Measurements from ENCODE around the gene SAMD14. TPM values are rescaled to one million over a fixed set of nuclear protein-coding genes. Genes with fewer than 3 reads are reported as not detected.

Gene SAMD14
- total RNA-seq, 1 experiment from 2014 or later: 3.4 TPM

GRCh38 chr17:50150354-50151040 lies 20.5 kb upstream of the SAMD14 start, which contains the start of gene PPP1R9B:
Gene PPP1R9B, minus strand, starts transcription at chr17:50150677. Its CDS starts 164 bp downstream, at chr17:50150513.
- intact Hi-C loops (cut with micrococcal nuclease; ENCODE audit: unreplicated experiment): no loop called here
- BruUV-seq (replicated peaks): TSS peak; percentile 34
- no peaks in the 10 kb centered on the region for H3K9me3 Mint-ChIP-seq (ENCODE audit: unreplicated experiment)
- no peak for TF ChIP-seq CTCF (IDR thresholded peaks at IDR 0.05; ENCODE audit: insufficient read depth in 1 of 2, low read depth in 1 of 2, low read length in 1 of 2, severe bottlenecking in 1 of 2, unreplicated experiment in 1 of 2)
- peaks cover 39% of the 10 kb centered on the region for H3K4me1 Mint-ChIP-seq (ENCODE audit: low read depth, unreplicated experiment)
- peak within 1 kb of the TSS; percentile 81 for H3K4me3 Mint-ChIP-seq (ENCODE audit: unreplicated experiment)
- POLR2A ChIA-PET: interaction anchor here (0.6 to 1.5 kb wide), 3 partner anchors 247 to 386 kb away, joined by 3 to 9 read pairs (median 3); partner anchors contain the start of genes FAM117A and LRRC59
- CTCF ChIA-PET: interaction anchor here (0.6 to 2.1 kb wide), 15 partner anchors 9 to 775 kb away, joined by 3 to 15 read pairs (median 4); no protein-coding TSS in a partner anchor
- H3K27me3 ChIP-seq (replicated peaks; ENCODE audit: control insufficient read depth, insufficient read depth, low read length): no peaks in the 10 kb centered on the region
- H3K27me3 Mint-ChIP-seq (ENCODE audit: insufficient read depth, unreplicated experiment): no peaks in the 10 kb centered on the region
- DNase-seq: no peak
- H3K27ac Mint-ChIP-seq (ENCODE audit: unreplicated experiment): peak within 1 kb of the TSS; percentile 69
- H3K9me3 ChIP-seq: no peaks in the 10 kb centered on the region
- H3K36me3 Mint-ChIP-seq (ENCODE audit: insufficient read depth, unreplicated experiment): peaks cover 13% of the 10 kb centered on the region
- H3K4me3 ChIP-seq (ENCODE audit: low read depth, low read length): peak within 1 kb of the TSS; percentile 69
- H3K36me3 ChIP-seq (ENCODE audit: control insufficient read depth, insufficient read depth, low read length): no peaks in the 10 kb centered on the region
- peaks cover 34% of the 10 kb centered on the region for H3K4me1 ChIP-seq

- no TSS peak for BruUV-seq (replicated peaks)
- Histone ChIP-seq H3K9me3 (no peaks in the 10 kb centered on the region), H3K4me3 (ENCODE audit: low read depth, low read length) (peak overlapping the region; percentile 69), H3K36me3 (ENCODE audit: control insufficient read depth, insufficient read depth, low read length) (peaks cover 6% of the 10 kb centered on the region; the same call in 1 of the 2 replicates), H3K4me1 (peaks cover 34% of the 10 kb centered on the region), H3K27me3 (replicated peaks; ENCODE audit: control insufficient read depth, insufficient read depth, low read length) (no peaks in the 10 kb centered on the region)
- peak; percentile 79 to 89 for DNase-seq
- no peaks in the 10 kb centered on the region for H3K9me3 Mint-ChIP-seq (ENCODE audit: unreplicated experiment)
- H3K4me3 Mint-ChIP-seq (ENCODE audit: unreplicated experiment): peak overlapping the region; percentile 81
- intact Hi-C loops (cut with micrococcal nuclease; ENCODE audit: unreplicated experiment): no loop called here
- CTCF ChIA-PET: interaction anchor here (0.6 to 2.2 kb wide), 16 partner anchors 9 to 774 kb away, joined by 3 to 7 read pairs (median 4); no protein-coding TSS in a partner anchor
- TF ChIP-seq CTCF (IDR thresholded peaks at IDR 0.05; ENCODE audit: insufficient read depth in 1 of 2, low read depth in 1 of 2, low read length in 1 of 2, severe bottlenecking in 1 of 2, unreplicated experiment in 1 of 2): peak; percentile 3 to 31
- peaks cover 13% of the 10 kb centered on the region for H3K36me3 Mint-ChIP-seq (ENCODE audit: insufficient read depth, unreplicated experiment)
- H3K27me3 Mint-ChIP-seq (ENCODE audit: insufficient read depth, unreplicated experiment): no peaks in the 10 kb centered on the region
- H3K27ac Mint-ChIP-seq (ENCODE audit: unreplicated experiment): peak overlapping the region; percentile 77
- POLR2A ChIA-PET: interaction anchor here (0.9 kb wide), 1 partner anchor 385 kb away, joined by 3 read pairs; the partner anchor contains the start of gene FAM117A
- H3K4me1 Mint-ChIP-seq (ENCODE audit: low read depth, unreplicated experiment): peaks cover 39% of the 10 kb centered on the region
Observed at GRCh38 chr17:50149417-50150353, 19.7 kb upstream of the SAMD14 start.

GRCh38 chr17:50149091-50149416 lies 19.1 kb upstream of the SAMD14 start:
- intact Hi-C loops (cut with micrococcal nuclease; ENCODE audit: unreplicated experiment): no loop called here
- DNase-seq: no peak
- peaks cover 8% of the 10 kb centered on the region; the same call in 1 of the 2 replicates for H3K36me3 ChIP-seq (ENCODE audit: control insufficient read depth, insufficient read depth, low read length)
- H3K4me1 ChIP-seq: peaks cover 34% of the 10 kb centered on the region
- H3K27me3 ChIP-seq (replicated peaks; ENCODE audit: control insufficient read depth, insufficient read depth, low read length): no peaks in the 10 kb centered on the region
- Mint-ChIP-seq H3K27me3 (ENCODE audit: insufficient read depth, unreplicated experiment) (no peaks in the 10 kb centered on the region), H3K4me1 (ENCODE audit: low read depth, unreplicated experiment) (peaks cover 39% of the 10 kb centered on the region), H3K27ac (ENCODE audit: unreplicated experiment) (peak overlapping the region; percentile 77), H3K4me3 (ENCODE audit: unreplicated experiment) (peak overlapping the region; percentile 81), H3K36me3 (ENCODE audit: insufficient read depth, unreplicated experiment) (peaks cover 19% of the 10 kb centered on the region), H3K9me3 (ENCODE audit: unreplicated experiment) (no peaks in the 10 kb centered on the region)
- POLR2A ChIA-PET: no interaction called here
- H3K9me3 ChIP-seq: no peaks in the 10 kb centered on the region
- CTCF ChIA-PET: interaction anchor here (0.7 to 2.2 kb wide), 8 partner anchors 9 to 233 kb away, joined by 3 to 7 read pairs (median 4); no protein-coding TSS in a partner anchor
- peak overlapping the region; percentile 69 for H3K4me3 ChIP-seq (ENCODE audit: low read depth, low read length)
- no TSS peak for BruUV-seq (replicated peaks)
- TF ChIP-seq CTCF (IDR thresholded peaks at IDR 0.05; ENCODE audit: insufficient read depth in 1 of 2, low read depth in 1 of 2, low read length in 1 of 2, severe bottlenecking in 1 of 2, unreplicated experiment in 1 of 2): no peak

All from Caco-2 (cell line).